Right atrium auricular region (tissue), 2 donors: ENCODE results near the gene C11orf42. TPM values are rescaled to one million over a fixed set of nuclear protein-coding genes. Genes with fewer than 3 reads are reported as not detected.

Experiments used
- DNase-seq: peaks from one replicate; pipeline ENCODE4 v3.0.0-alpha.2; 2019; ENCODE audit warnings: low spot score
- H3K27ac ChIP-seq, 2 donors: fragments of 200-600 bp; sonication (generic); 1 replicate in 1 of 2; 2 replicates in 1 of 2; pipeline ENCODE4 v1.5.1; 2016 to 2019
- H3K27me3 ChIP-seq, 2 donors: fragments of 200-600 bp; sonication (generic); one replicate each; pipeline versions ENCODE4 v1.5.1 to v1.6.0; 2017 to 2019
- H3K36me3 ChIP-seq: fragments of 200-600 bp; sonication (generic); one replicate; pipeline ENCODE4 v1.5.1; 2016
- H3K4me1 ChIP-seq, 2 donors: fragments of 200-600 bp; sonication (generic); one replicate each; pipeline versions ENCODE4 v1.5.1 to v1.6.0; 2017 to 2019
- H3K4me3 ChIP-seq, 2 donors: fragments of 200-600 bp; sonication (generic); 1 replicate in 1 of 2; 2 replicates in 1 of 2; pipeline ENCODE4 v1.5.1; 2017 to 2019; ENCODE audit warnings: mild to moderate bottlenecking in 1 of 2, moderate library complexity in 1 of 2
- H3K9me3 ChIP-seq, 2 donors: fragments of 200-600 bp; sonication (generic); one replicate each; pipeline ENCODE4 v1.5.1; 2019
- CTCF ChIP-seq, 2 donors: fragments of 200-600 bp; sonication (generic); IDR thresholded peaks; one replicate each; pipeline ENCODE4 v1.5.1; 2019; ENCODE audit warnings: antibody characterized with exemption in 2 of 2
- total RNA-seq, 2 donors: library from RNA; depleted of rRNA; stranded (reverse); fragments of >200 nt; gene quantifications; one replicate each; pipeline ENCODE4 v1.1.0, GENCODE V29; 2016

C11orf42 gene
- total RNA-seq, 2 donors from 2014 or later: not detected

GRCh38 chr11:6194065-6194581 is 11.2 kb upstream of the C11orf42 start:
- H3K27me3 ChIP-seq: no peaks in the 10 kb centered on the region
- H3K4me1 ChIP-seq: no peaks in the 10 kb centered on the region
- no peaks in the 10 kb centered on the region for H3K9me3 ChIP-seq
- DNase-seq: no peak
- no peaks in the 10 kb centered on the region for H3K36me3 ChIP-seq
- no peak overlapping the region for H3K27ac ChIP-seq
- H3K4me3 ChIP-seq: no peak overlapping the region
- no peak for TF ChIP-seq CTCF (IDR thresholded peaks at IDR 0.05)

- Histone ChIP-seq H3K27me3 (no peaks in the 10 kb centered on the region), H3K4me3 (no peak overlapping the region), H3K9me3 (no peaks in the 10 kb centered on the region), H3K4me1 (no peaks in the 10 kb centered on the region), H3K27ac (no peak overlapping the region), H3K36me3 (no peaks in the 10 kb centered on the region)
- TF ChIP-seq CTCF (IDR thresholded peaks at IDR 0.05): no peak
- no peak for DNase-seq
Measured at GRCh38 chr11:6196396-6196795, 9.0 kb upstream of the C11orf42 start.

- no peak overlapping the region for H3K27ac ChIP-seq
- H3K9me3 ChIP-seq: no peaks in the 10 kb centered on the region
- H3K36me3 ChIP-seq: no peaks in the 10 kb centered on the region
- H3K4me3 ChIP-seq: no peak overlapping the region
- no peak for DNase-seq
- no peaks in the 10 kb centered on the region for H3K4me1 ChIP-seq
- H3K27me3 ChIP-seq: no peaks in the 10 kb centered on the region
- no peak for TF ChIP-seq CTCF (IDR thresholded peaks at IDR 0.05)
Measured at GRCh38 chr11:6197466-6198200, 7.7 kb upstream of the C11orf42 start.

- no peaks in the 10 kb centered on the region for H3K4me1 ChIP-seq
- H3K27me3 ChIP-seq: no peaks in the 10 kb centered on the region
Measured at GRCh38 chr11:6199174-6199810, 6.1 kb upstream of the C11orf42 start, which contains the start of gene OR52W1. Gene OR52W1 (plus strand): TSS chr11:6199224. CDS start chr11:6199224, 0 bp downstream.

GRCh38 chr11:6200975-6201374 is 4.4 kb upstream of the C11orf42 start:
- H3K27me3 ChIP-seq: no peaks in the 10 kb centered on the region
- H3K9me3 ChIP-seq: no peaks in the 10 kb centered on the region
- H3K4me3 ChIP-seq: no peak overlapping the region
- no peak overlapping the region for H3K27ac ChIP-seq
- H3K4me1 ChIP-seq: no peaks in the 10 kb centered on the region
- peak; percentile 71 for DNase-seq
- TF ChIP-seq CTCF (IDR thresholded peaks at IDR 0.05): no peak
- H3K36me3 ChIP-seq: peaks cover 10% of the 10 kb centered on the region

More at GRCh38 chr11:6199174-6199810, 6.1 kb upstream of the C11orf42 start, which contains the start of gene OR52W1:
- Histone ChIP-seq H3K9me3 (no peaks in the 10 kb centered on the region), H3K4me3 (no peak within 1 kb of the TSS), H3K36me3 (no peaks in the 10 kb centered on the region), H3K27ac (no peak within 1 kb of the TSS)
- no peak for DNase-seq
- TF ChIP-seq CTCF (IDR thresholded peaks at IDR 0.05): no peak
